Panc1 (cell line): ENCODE results near the gene WAS. TPM values are rescaled to one million over a fixed set of nuclear protein-coding genes. Genes with fewer than 3 reads are reported as not detected.

Experiments
- ATAC-seq: fragments of 200-7000 bp; cut with Tn5 transposase; 2 replicates; pipeline ENCODE4 v1.9.1; 2020; ENCODE audit warnings: mild to moderate bottlenecking, moderate library complexity
- BruUV-seq: library from RNA; stranded (reverse); fragments of 400-500 nt; replicated peaks from 2 replicates; lab custom pipeline; 2021; lab: Mats Ljungman, UMichigan
- CTCF ChIA-PET: fragments of 300-600 bp; sonication (Branson Sonifier 250); formaldehyde crosslinking; loops from one replicate; lab custom pipeline; 2022; ENCODE audit warnings: antibody characterized with exemption; lab: Charles Lee
- POLR2A ChIA-PET: fragments of 300-600 bp; sonication (Branson Sonifier 250); formaldehyde crosslinking; loops from one replicate; lab custom pipeline; 2022; ENCODE audit warnings: antibody characterized with exemption; lab: Charles Lee
- DNase-seq: peaks from one replicate; pipeline ENCODE4 v3.0.0-alpha.2; 2010; ENCODE audit warnings: low read depth, low spot score
- H3K27ac ChIP-seq: 2 replicates; pipeline ENCODE4 v1.5.1; 2011; ENCODE audit warnings: mild to moderate bottlenecking, low read length, inconsistent platforms
- H3K27me3 ChIP-seq: fragments of 200-500 bp; sonication (Bioruptor generic); 2 replicates; pipeline ENCODE4 v1.6.0; 2014; ENCODE audit warnings: low read length, inconsistent platforms; ENCODE audit not compliant: control insufficient read depth, insufficient read depth
- H3K36me3 ChIP-seq: fragments of 200-500 bp; sonication (Bioruptor generic); 2 replicates; pipeline ENCODE4 v1.5.1; 2014; ENCODE audit warnings: inconsistent platforms, mild to moderate bottlenecking, low read length, moderate library complexity; ENCODE audit not compliant: control insufficient read depth, insufficient read depth
- H3K4me1 ChIP-seq: 2 replicates; pipeline ENCODE4 v1.5.1; 2011; ENCODE audit warnings: inconsistent platforms, mild to moderate bottlenecking, low read length, moderate library complexity; ENCODE audit not compliant: control insufficient read depth, insufficient read depth
- H3K4me3 ChIP-seq, 2 experiments: 2 replicates each; pipeline ENCODE4 v1.5.1; 2011 to 2012; ENCODE audit warnings: low read depth in 2 of 2, low read length in 2 of 2, mild to moderate bottlenecking in 2 of 2, inconsistent platforms in 1 of 2, moderate library complexity in 1 of 2
- H3K9me3 ChIP-seq: fragments of 200-500 bp; sonication (Bioruptor generic); 2 replicates; pipeline ENCODE4 v1.5.1; 2014; ENCODE audit warnings: low read depth, mild to moderate bottlenecking, inconsistent platforms, low read length, moderate library complexity; ENCODE audit not compliant: control insufficient read depth, insufficient read depth
- POLR2AphosphoS5 ChIP-seq: IDR thresholded peaks from 2 replicates; pipeline ENCODE4 v1.6.1; 2012; ENCODE audit warnings: mild to moderate bottlenecking, low read depth, low read length, moderate library complexity
- SIN3A ChIP-seq: IDR thresholded peaks from 2 replicates; pipeline ENCODE4 v1.6.1; 2012; ENCODE audit warnings: low read depth, mild to moderate bottlenecking, low read length, moderate library complexity, borderline replicate concordance; ENCODE audit not compliant: insufficient read depth
- TCF7L2 ChIP-seq: IDR thresholded peaks from 2 replicates; pipeline ENCODE4 v1.6.1; 2011; ENCODE audit warnings: mild to moderate bottlenecking, low read depth, low read length, inconsistent platforms
- in situ Hi-C: cut with HindIII; loops from 2 replicates; pipeline ENCODE4 v1.10.0; 2016; ENCODE audit warnings: low sequenced_read_pairs, low pct_unique_long_range_greater_than_20kb
- intact Hi-C: fragments of 100-400 bp; cut with micrococcal nuclease; formaldehyde crosslinking; loops from one replicate; pipeline ENCODE4 v1.10.0; 2022; ENCODE audit not compliant: unreplicated experiment
- total RNA-seq: library from RNA; stranded (reverse); gene quantifications from one replicate; pipeline ENCODE4 v1.2.1, GENCODE V29; 2021; ENCODE audit not compliant: unreplicated experiment
- TF ChIP-seq, protein P1 (sequence below), 2 experiments: IDR thresholded peaks; 2 replicates each; pipeline ENCODE4 v1.6.1; 2011 to 2012; ENCODE audit warnings: low read depth in 2 of 2, control low read depth in 1 of 2, low read length in 1 of 2, mild to moderate bottlenecking in 1 of 2, moderate library complexity in 1 of 2; ENCODE audit not compliant: insufficient read depth in 1 of 2
- TF ChIP-seq, protein P2 (sequence below): fragments of 450-650 bp; IDR thresholded peaks from 2 replicates; pipeline ENCODE4 v1.5.1; 2017; ENCODE audit warnings: mild to moderate bottlenecking

The WAS gene
- total RNA-seq, 1 experiment from 2014 or later, result 0.82 TPM

DNA sequence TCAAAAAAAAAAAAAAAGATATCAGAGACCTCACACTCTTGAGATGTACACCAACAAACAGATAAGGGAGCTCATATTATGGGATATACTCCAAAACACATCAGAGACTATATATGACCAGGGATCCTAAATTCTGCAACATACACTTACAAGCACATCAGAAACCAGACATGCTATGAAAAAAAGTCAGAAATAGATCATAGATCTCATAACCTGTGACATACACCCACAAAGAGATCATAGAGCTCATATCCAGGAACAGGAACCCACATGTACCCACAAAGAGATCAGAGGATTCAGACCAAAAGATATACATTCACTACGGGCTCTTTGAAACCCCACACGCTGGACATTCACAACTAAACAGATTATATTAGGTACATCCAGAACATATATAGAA is 43.0 kb downstream of the WAS start:
- POLR2A ChIA-PET, result no interaction called here
- CTCF ChIA-PET, result no interaction called here
- no peak overlapping the region for H3K27ac ChIP-seq
- no peak overlapping the region for H3K4me3 ChIP-seq
- no peaks in the 10 kb centered on the region for H3K9me3 ChIP-seq
- ATAC-seq, result no peak
- H3K36me3 ChIP-seq, result no peaks in the 10 kb centered on the region
- BruUV-seq, result no TSS peak
- no peak for DNase-seq
- TF ChIP-seq, protein P1, sequence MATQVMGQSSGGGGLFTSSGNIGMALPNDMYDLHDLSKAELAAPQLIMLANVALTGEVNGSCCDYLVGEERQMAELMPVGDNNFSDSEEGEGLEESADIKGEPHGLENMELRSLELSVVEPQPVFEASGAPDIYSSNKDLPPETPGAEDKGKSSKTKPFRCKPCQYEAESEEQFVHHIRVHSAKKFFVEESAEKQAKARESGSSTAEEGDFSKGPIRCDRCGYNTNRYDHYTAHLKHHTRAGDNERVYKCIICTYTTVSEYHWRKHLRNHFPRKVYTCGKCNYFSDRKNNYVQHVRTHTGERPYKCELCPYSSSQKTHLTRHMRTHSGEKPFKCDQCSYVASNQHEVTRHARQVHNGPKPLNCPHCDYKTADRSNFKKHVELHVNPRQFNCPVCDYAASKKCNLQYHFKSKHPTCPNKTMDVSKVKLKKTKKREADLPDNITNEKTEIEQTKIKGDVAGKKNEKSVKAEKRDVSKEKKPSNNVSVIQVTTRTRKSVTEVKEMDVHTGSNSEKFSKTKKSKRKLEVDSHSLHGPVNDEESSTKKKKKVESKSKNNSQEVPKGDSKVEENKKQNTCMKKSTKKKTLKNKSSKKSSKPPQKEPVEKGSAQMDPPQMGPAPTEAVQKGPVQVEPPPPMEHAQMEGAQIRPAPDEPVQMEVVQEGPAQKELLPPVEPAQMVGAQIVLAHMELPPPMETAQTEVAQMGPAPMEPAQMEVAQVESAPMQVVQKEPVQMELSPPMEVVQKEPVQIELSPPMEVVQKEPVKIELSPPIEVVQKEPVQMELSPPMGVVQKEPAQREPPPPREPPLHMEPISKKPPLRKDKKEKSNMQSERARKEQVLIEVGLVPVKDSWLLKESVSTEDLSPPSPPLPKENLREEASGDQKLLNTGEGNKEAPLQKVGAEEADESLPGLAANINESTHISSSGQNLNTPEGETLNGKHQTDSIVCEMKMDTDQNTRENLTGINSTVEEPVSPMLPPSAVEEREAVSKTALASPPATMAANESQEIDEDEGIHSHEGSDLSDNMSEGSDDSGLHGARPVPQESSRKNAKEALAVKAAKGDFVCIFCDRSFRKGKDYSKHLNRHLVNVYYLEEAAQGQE (IDR thresholded peaks at IDR 0.05; ENCODE audit: insufficient read depth in 1 of 2, low read depth in 2 of 2, low read length in 1 of 2), result no peak
- TF ChIP-seq, protein P2, sequence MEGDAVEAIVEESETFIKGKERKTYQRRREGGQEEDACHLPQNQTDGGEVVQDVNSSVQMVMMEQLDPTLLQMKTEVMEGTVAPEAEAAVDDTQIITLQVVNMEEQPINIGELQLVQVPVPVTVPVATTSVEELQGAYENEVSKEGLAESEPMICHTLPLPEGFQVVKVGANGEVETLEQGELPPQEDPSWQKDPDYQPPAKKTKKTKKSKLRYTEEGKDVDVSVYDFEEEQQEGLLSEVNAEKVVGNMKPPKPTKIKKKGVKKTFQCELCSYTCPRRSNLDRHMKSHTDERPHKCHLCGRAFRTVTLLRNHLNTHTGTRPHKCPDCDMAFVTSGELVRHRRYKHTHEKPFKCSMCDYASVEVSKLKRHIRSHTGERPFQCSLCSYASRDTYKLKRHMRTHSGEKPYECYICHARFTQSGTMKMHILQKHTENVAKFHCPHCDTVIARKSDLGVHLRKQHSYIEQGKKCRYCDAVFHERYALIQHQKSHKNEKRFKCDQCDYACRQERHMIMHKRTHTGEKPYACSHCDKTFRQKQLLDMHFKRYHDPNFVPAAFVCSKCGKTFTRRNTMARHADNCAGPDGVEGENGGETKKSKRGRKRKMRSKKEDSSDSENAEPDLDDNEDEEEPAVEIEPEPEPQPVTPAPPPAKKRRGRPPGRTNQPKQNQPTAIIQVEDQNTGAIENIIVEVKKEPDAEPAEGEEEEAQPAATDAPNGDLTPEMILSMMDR, result no peak
- no peak for TF ChIP-seq POLR2AphosphoS5
- no peak for TF ChIP-seq SIN3A
- TF ChIP-seq TCF7L2, result no peak
- intact Hi-C loops, result no loop called here
- H3K4me1 ChIP-seq, result no peaks in the 10 kb centered on the region
- H3K27me3 ChIP-seq, result no peaks in the 10 kb centered on the region
- in situ Hi-C loops, result no loop called here

DNA sequence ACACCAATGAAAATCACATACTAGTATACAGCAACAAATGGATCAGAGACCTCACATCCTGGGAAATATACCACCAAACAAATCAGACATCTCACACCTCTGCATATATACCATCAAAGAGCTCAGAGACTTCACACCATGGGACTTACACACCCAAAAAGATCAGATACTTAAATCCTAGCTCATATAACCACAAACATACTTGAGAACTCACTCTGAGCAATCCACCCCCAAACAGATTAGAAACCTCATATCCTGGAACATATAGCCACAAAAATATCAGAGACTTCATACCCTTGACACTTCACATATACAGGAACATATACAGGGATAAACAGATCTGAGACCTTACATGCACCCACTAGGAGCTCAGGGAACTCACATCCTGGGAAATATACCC is 45.1 kb downstream of the WAS start:
- POLR2A ChIA-PET, result no interaction called here
- TF ChIP-seq, protein P2, result no peak
- TF ChIP-seq, protein P1 (IDR thresholded peaks at IDR 0.05; ENCODE audit: insufficient read depth in 1 of 2, low read depth in 2 of 2, low read length in 1 of 2), result no peak
- no peak for TF ChIP-seq SIN3A
- TF ChIP-seq POLR2AphosphoS5, result no peak
- no peak for TF ChIP-seq TCF7L2
- CTCF ChIA-PET, result no interaction called here
- DNase-seq (no peak), ATAC-seq (no peak)
- Histone ChIP-seq H3K9me3 (no peaks in the 10 kb centered on the region), H3K4me1 (no peaks in the 10 kb centered on the region), H3K4me3 (no peak overlapping the region), H3K27ac (no peak overlapping the region), H3K36me3 (no peaks in the 10 kb centered on the region), H3K27me3 (no peaks in the 10 kb centered on the region)
- intact Hi-C loops (no loop called here), in situ Hi-C loops (no loop called here)
- BruUV-seq, result no TSS peak
